Measurements from ENCODE around the gene PELI2.

Gene PELI2

GRCh38 chr14:56273951-56274350 lies 155.7 kb downstream of the PELI2 start:
- no peaks in the 10 kb centered on the region for H3K36me3 Mint-ChIP-seq (ENCODE audit: low read depth)
- no peak overlapping the region for H3K27ac Mint-ChIP-seq
- no peaks in the 10 kb centered on the region for H3K27me3 Mint-ChIP-seq (ENCODE audit: low read depth)
- no peak overlapping the region for H3K4me3 Mint-ChIP-seq
- H3K4me1 Mint-ChIP-seq (ENCODE audit: low read depth): no peaks in the 10 kb centered on the region
- no peaks in the 10 kb centered on the region for H3K9me3 Mint-ChIP-seq

GRCh38 chr14:56274556-56274955 lies 156.3 kb downstream of the PELI2 start:
- no peaks in the 10 kb centered on the region for H3K9me3 Mint-ChIP-seq
- no peaks in the 10 kb centered on the region for H3K4me1 Mint-ChIP-seq (ENCODE audit: low read depth)
- no peak overlapping the region for H3K4me3 Mint-ChIP-seq
- H3K27me3 Mint-ChIP-seq (ENCODE audit: low read depth): no peaks in the 10 kb centered on the region
- no peaks in the 10 kb centered on the region for H3K36me3 Mint-ChIP-seq (ENCODE audit: low read depth)
- H3K27ac Mint-ChIP-seq: no peak overlapping the region

GRCh38 chr14:56276108-56276507 lies 157.9 kb downstream of the PELI2 start:
- no peaks in the 10 kb centered on the region for H3K27me3 Mint-ChIP-seq (ENCODE audit: low read depth)
- H3K9me3 Mint-ChIP-seq: no peaks in the 10 kb centered on the region
- H3K4me3 Mint-ChIP-seq: no peak overlapping the region
- no peaks in the 10 kb centered on the region for H3K4me1 Mint-ChIP-seq (ENCODE audit: low read depth)
- H3K36me3 Mint-ChIP-seq (ENCODE audit: low read depth): no peaks in the 10 kb centered on the region
- no peak overlapping the region for H3K27ac Mint-ChIP-seq

GRCh38 chr14:56278383-56278782 lies 160.2 kb downstream of the PELI2 start:
- no peak overlapping the region for H3K27ac Mint-ChIP-seq
- no peaks in the 10 kb centered on the region for H3K27me3 Mint-ChIP-seq (ENCODE audit: low read depth)
- no peaks in the 10 kb centered on the region for H3K36me3 Mint-ChIP-seq (ENCODE audit: low read depth)
- H3K4me3 Mint-ChIP-seq: no peak overlapping the region
- no peaks in the 10 kb centered on the region for H3K9me3 Mint-ChIP-seq
- H3K4me1 Mint-ChIP-seq (ENCODE audit: low read depth): no peaks in the 10 kb centered on the region

GRCh38 chr14:56280843-56281242 lies 162.6 kb downstream of the PELI2 start:
- no peaks in the 10 kb centered on the region for H3K4me1 Mint-ChIP-seq (ENCODE audit: low read depth)
- H3K9me3 Mint-ChIP-seq: no peaks in the 10 kb centered on the region
- no peaks in the 10 kb centered on the region for H3K36me3 Mint-ChIP-seq (ENCODE audit: low read depth)
- H3K4me3 Mint-ChIP-seq: no peak overlapping the region
- H3K27me3 Mint-ChIP-seq (ENCODE audit: low read depth): no peaks in the 10 kb centered on the region
- no peak overlapping the region for H3K27ac Mint-ChIP-seq

GRCh38 chr14:56282179-56282578 lies 164.0 kb downstream of the PELI2 start:
- H3K27ac Mint-ChIP-seq: no peak overlapping the region
- H3K4me1 Mint-ChIP-seq (ENCODE audit: low read depth): no peaks in the 10 kb centered on the region
- no peak overlapping the region for H3K4me3 Mint-ChIP-seq
- no peaks in the 10 kb centered on the region for H3K9me3 Mint-ChIP-seq
- no peaks in the 10 kb centered on the region for H3K27me3 Mint-ChIP-seq (ENCODE audit: low read depth)
- no peaks in the 10 kb centered on the region for H3K36me3 Mint-ChIP-seq (ENCODE audit: low read depth)

GRCh38 chr14:56284641-56285040 lies 166.4 kb downstream of the PELI2 start:
- Mint-ChIP-seq H3K27me3 (ENCODE audit: low read depth) (no peaks in the 10 kb centered on the region), H3K36me3 (ENCODE audit: low read depth) (no peaks in the 10 kb centered on the region), H3K4me1 (ENCODE audit: low read depth) (no peaks in the 10 kb centered on the region), H3K9me3 (no peaks in the 10 kb centered on the region), H3K4me3 (no peak overlapping the region), H3K27ac (no peak overlapping the region)

GRCh38 chr14:56289155-56289554 lies 170.9 kb downstream of the PELI2 start:
- Mint-ChIP-seq H3K9me3 (no peaks in the 10 kb centered on the region), H3K27ac (no peak overlapping the region), H3K36me3 (ENCODE audit: low read depth) (peaks cover 3% of the 10 kb centered on the region), H3K4me1 (ENCODE audit: low read depth) (no peaks in the 10 kb centered on the region), H3K4me3 (no peak overlapping the region), H3K27me3 (ENCODE audit: low read depth) (no peaks in the 10 kb centered on the region)

- peaks cover 3% of the 10 kb centered on the region for H3K36me3 Mint-ChIP-seq (ENCODE audit: low read depth)
- no peak overlapping the region for H3K4me3 Mint-ChIP-seq
- no peaks in the 10 kb centered on the region for H3K9me3 Mint-ChIP-seq
- H3K4me1 Mint-ChIP-seq (ENCODE audit: low read depth): no peaks in the 10 kb centered on the region
- H3K27ac Mint-ChIP-seq: no peak overlapping the region
- no peaks in the 10 kb centered on the region for H3K27me3 Mint-ChIP-seq (ENCODE audit: low read depth)
Observed at GRCh38 chr14:56290195-56290594, 172.0 kb downstream of the PELI2 start.

- Mint-ChIP-seq H3K27ac (no peak overlapping the region), H3K27me3 (ENCODE audit: low read depth) (no peaks in the 10 kb centered on the region), H3K9me3 (no peaks in the 10 kb centered on the region), H3K4me1 (ENCODE audit: low read depth) (no peaks in the 10 kb centered on the region), H3K36me3 (ENCODE audit: low read depth) (peaks cover 9% of the 10 kb centered on the region), H3K4me3 (no peak overlapping the region)
Observed at GRCh38 chr14:56292970-56293369, 174.8 kb downstream of the PELI2 start.

- no peak overlapping the region for H3K27ac Mint-ChIP-seq
- H3K9me3 Mint-ChIP-seq: no peaks in the 10 kb centered on the region
- no peaks in the 10 kb centered on the region for H3K27me3 Mint-ChIP-seq (ENCODE audit: low read depth)
- peaks cover 9% of the 10 kb centered on the region for H3K36me3 Mint-ChIP-seq (ENCODE audit: low read depth)
- H3K4me3 Mint-ChIP-seq: no peak overlapping the region
- H3K4me1 Mint-ChIP-seq (ENCODE audit: low read depth): no peaks in the 10 kb centered on the region
Observed at GRCh38 chr14:56293506-56293905, 175.3 kb downstream of the PELI2 start.

- Mint-ChIP-seq H3K27me3 (ENCODE audit: low read depth) (no peaks in the 10 kb centered on the region), H3K36me3 (ENCODE audit: low read depth) (peaks cover 9% of the 10 kb centered on the region), H3K27ac (no peak overlapping the region), H3K4me3 (no peak overlapping the region), H3K4me1 (ENCODE audit: low read depth) (no peaks in the 10 kb centered on the region), H3K9me3 (no peaks in the 10 kb centered on the region)
Observed at GRCh38 chr14:56294128-56294527, 175.9 kb downstream of the PELI2 start.

- Mint-ChIP-seq H3K9me3 (no peaks in the 10 kb centered on the region), H3K27ac (no peak overlapping the region), H3K36me3 (ENCODE audit: low read depth) (peaks cover 6% of the 10 kb centered on the region), H3K4me1 (ENCODE audit: low read depth) (no peaks in the 10 kb centered on the region), H3K27me3 (ENCODE audit: low read depth) (no peaks in the 10 kb centered on the region), H3K4me3 (no peak overlapping the region)
Observed at GRCh38 chr14:56295743-56296142, 177.5 kb downstream of the PELI2 start.

- no peaks in the 10 kb centered on the region for H3K4me1 Mint-ChIP-seq (ENCODE audit: low read depth)
- H3K27me3 Mint-ChIP-seq (ENCODE audit: low read depth): no peaks in the 10 kb centered on the region
- H3K9me3 Mint-ChIP-seq: no peaks in the 10 kb centered on the region
- H3K27ac Mint-ChIP-seq: no peak overlapping the region
- H3K36me3 Mint-ChIP-seq (ENCODE audit: low read depth): peaks cover 6% of the 10 kb centered on the region
- H3K4me3 Mint-ChIP-seq: no peak overlapping the region
Observed at GRCh38 chr14:56297449-56297848, 179.2 kb downstream of the PELI2 start.

GRCh38 chr14:56299306-56299984 lies 181.2 kb downstream of the PELI2 start:
- H3K4me3 Mint-ChIP-seq: no peak overlapping the region
- no peaks in the 10 kb centered on the region for H3K4me1 Mint-ChIP-seq (ENCODE audit: low read depth)
- peaks cover 6% of the 10 kb centered on the region for H3K36me3 Mint-ChIP-seq (ENCODE audit: low read depth)
- no peaks in the 10 kb centered on the region for H3K9me3 Mint-ChIP-seq
- no peak overlapping the region for H3K27ac Mint-ChIP-seq
- H3K27me3 Mint-ChIP-seq (ENCODE audit: low read depth): peaks cover under 1% of the 10 kb centered on the region

- Mint-ChIP-seq H3K36me3 (ENCODE audit: low read depth) (peaks cover 6% of the 10 kb centered on the region), H3K27me3 (ENCODE audit: low read depth) (peaks cover 4% of the 10 kb centered on the region), H3K4me3 (no peak overlapping the region), H3K27ac (no peak overlapping the region), H3K9me3 (no peaks in the 10 kb centered on the region), H3K4me1 (ENCODE audit: low read depth) (no peaks in the 10 kb centered on the region)
Observed at GRCh38 chr14:56300495-56300894, 182.3 kb downstream of the PELI2 start.
